ENCODE results near the gene FBXW7.

GRCh38 chr4:152322656-152323055 lies 213.2 kb downstream of the FBXW7 start:
- no peak for TF ChIP-seq ATF3 (CRISPR knock-in tag; conservative IDR thresholded peaks at IDR 0.05)
- no peak for TF ChIP-seq CTCF (IDR thresholded peaks at IDR 0.05)
- no peak for TF ChIP-seq JUN (CRISPR knock-in tag; IDR thresholded peaks at IDR 0.05)
- TF ChIP-seq MAX (CRISPR knock-in tag; IDR thresholded peaks at IDR 0.05): no peak
- TF ChIP-seq IRF2 (CRISPR knock-in tag; IDR thresholded peaks at IDR 0.05; ENCODE audit: borderline replicate concordance, low read depth): no peak
- TF ChIP-seq E2F4 (CRISPR knock-in tag; IDR thresholded peaks at IDR 0.05; ENCODE audit: borderline replicate concordance, low read depth): no peak
- no peak for TF ChIP-seq ZNF281 (CRISPR knock-in tag; IDR thresholded peaks at IDR 0.05)
- TF ChIP-seq ETV6 (CRISPR knock-in tag; IDR thresholded peaks at IDR 0.05): no peak
- no peak for TF ChIP-seq IRF1 (CRISPR knock-in tag; IDR thresholded peaks at IDR 0.05)
- no peak for TF ChIP-seq ZNF512 (CRISPR knock-in tag; IDR thresholded peaks at IDR 0.05; ENCODE audit: borderline replicate concordance)
- TF ChIP-seq PREB (CRISPR knock-in tag; IDR thresholded peaks at IDR 0.05; ENCODE audit: borderline replicate concordance): no peak
- TF ChIP-seq ZNF416 (CRISPR knock-in tag; IDR thresholded peaks at IDR 0.05): no peak
- no peak for TF ChIP-seq ATF6 (CRISPR knock-in tag; IDR thresholded peaks at IDR 0.05)

Data from WTC11 (cell line).